Measurements from ENCODE around the gene PRPF4.

GRCh38 chr9:113244556-113244955 lies 30.9 kb upstream of the PRPF4 start:
- TF ChIP-seq POLR2A (IDR thresholded peaks at IDR 0.05) (no peak), CTCF (IDR thresholded peaks at IDR 0.05) (no peak)
